Measurements from ENCODE around the gene SYVN1. TPM values are rescaled to one million over a fixed set of nuclear protein-coding genes. Genes with fewer than 3 reads are reported as not detected.
"Not testable (repeated sequence)": the region's sequence is repeated elsewhere in the genome, so short reads cannot be mapped to it uniquely, and the experiment has no call there.

The SYVN1 gene
- total and polyA plus RNA-seq, 2 donors (not counting 1 experiment from before 2014, with no cell fraction given), result 187 to 282 TPM

DNA sequence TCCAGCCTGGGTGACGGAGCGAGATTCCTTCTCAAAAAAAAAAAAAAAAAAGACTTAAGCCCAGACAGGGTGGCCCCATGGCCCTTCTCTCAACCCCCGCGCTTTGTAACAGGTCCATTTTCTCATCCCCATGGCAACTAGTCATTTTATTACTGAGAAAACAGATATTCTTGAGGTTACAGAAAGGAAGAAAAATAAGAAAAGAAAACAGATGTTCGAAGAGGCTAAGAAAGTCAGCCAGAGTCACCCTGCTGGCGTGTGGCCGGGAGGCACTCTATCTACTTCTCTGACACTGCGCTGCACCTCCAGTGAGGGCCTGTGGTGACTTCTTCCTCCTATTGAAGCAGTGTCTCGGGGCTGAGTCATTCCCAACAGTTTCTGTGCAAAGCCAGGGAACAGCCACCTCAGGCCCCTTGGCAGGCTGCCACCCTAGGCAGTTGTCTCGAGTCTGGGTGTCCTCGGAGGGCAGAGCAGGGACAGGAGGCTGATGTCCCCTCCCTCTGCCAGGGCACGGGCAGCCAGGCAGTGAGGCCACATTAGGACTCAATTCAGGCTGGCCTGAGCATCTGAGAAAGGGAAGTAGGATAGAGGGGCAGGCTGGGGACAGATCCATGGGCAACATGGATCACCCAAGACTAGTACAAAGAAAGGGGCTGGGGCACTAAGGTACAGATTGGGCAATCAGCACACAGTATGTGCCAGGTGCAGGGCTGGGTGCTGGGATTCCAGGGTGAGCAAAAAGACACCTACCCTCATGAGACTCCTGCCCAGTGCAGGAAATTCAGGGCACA, 16.4 kb upstream of the SYVN1 start:
- H3K9me3 ChIP-seq (ENCODE audit: control extremely low read depth in 1 of 3, control insufficient read depth in 2 of 3, insufficient read depth in 1 of 3, low read length in 2 of 3), result no peaks in the 10 kb centered on the region
- H4K20me1 ChIP-seq (ENCODE audit: control insufficient read depth, insufficient read depth, low read length, poor library complexity, severe bottlenecking), result no peaks in the 10 kb centered on the region
- H3K4me2 ChIP-seq (replicated peaks; ENCODE audit: low read depth, low read length, poor library complexity, severe bottlenecking), result no peak overlapping the region
- Mint-ChIP-seq H3K27ac (peak overlapping the region; percentile 15), H3K4me1 (peaks cover 35% of the 10 kb centered on the region), H3K9me3 (ENCODE audit: insufficient read depth) (no peaks in the 10 kb centered on the region), H3K27me3 (no peaks in the 10 kb centered on the region), H3K4me3 (peak overlapping the region; percentile 38)
- H3K27ac ChIP-seq (ENCODE audit: low read length in 2 of 2), result no peak overlapping the region
- peak overlapping the region; percentile 63 for H2AFZ ChIP-seq (ENCODE audit: insufficient read depth, low read depth, low read length, poor library complexity, severe bottlenecking)
- 35% methylated on average over 10 of the region's 12 CpGs for WGBS (ENCODE audit: insufficient coverage)
- no peaks in the 10 kb centered on the region for H3K27me3 ChIP-seq (replicated peaks in 1 of 4; ENCODE audit: control extremely low read depth in 1 of 4, control insufficient read depth in 3 of 4, insufficient read depth in 4 of 4, low read length in 3 of 4)
- DNase-seq, result peak; percentile 16
- H3K79me2 ChIP-seq (ENCODE audit: control insufficient read depth, insufficient read depth, low read length), result no peaks in the 10 kb centered on the region
- TF ChIP-seq, protein P1, sequence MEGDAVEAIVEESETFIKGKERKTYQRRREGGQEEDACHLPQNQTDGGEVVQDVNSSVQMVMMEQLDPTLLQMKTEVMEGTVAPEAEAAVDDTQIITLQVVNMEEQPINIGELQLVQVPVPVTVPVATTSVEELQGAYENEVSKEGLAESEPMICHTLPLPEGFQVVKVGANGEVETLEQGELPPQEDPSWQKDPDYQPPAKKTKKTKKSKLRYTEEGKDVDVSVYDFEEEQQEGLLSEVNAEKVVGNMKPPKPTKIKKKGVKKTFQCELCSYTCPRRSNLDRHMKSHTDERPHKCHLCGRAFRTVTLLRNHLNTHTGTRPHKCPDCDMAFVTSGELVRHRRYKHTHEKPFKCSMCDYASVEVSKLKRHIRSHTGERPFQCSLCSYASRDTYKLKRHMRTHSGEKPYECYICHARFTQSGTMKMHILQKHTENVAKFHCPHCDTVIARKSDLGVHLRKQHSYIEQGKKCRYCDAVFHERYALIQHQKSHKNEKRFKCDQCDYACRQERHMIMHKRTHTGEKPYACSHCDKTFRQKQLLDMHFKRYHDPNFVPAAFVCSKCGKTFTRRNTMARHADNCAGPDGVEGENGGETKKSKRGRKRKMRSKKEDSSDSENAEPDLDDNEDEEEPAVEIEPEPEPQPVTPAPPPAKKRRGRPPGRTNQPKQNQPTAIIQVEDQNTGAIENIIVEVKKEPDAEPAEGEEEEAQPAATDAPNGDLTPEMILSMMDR (IDR thresholded peaks at IDR 0.05), result no peak
- no peak for TF ChIP-seq EZH2 (IDR thresholded peaks at IDR 0.05; ENCODE audit: borderline replicate concordance, insufficient read depth, low read depth, low read length, poor library complexity, severe bottlenecking)
- no peak overlapping the region for H3K9ac ChIP-seq (ENCODE audit: low read length)
- ChIA-PET CTCF (interaction anchor here (0.7 to 1.1 kb wide), 2 partner anchors 10 to 16 kb away, joined by 3 read pairs; no protein-coding TSS in a partner anchor), POLR2A (no interaction called here)
- ATAC-seq (ENCODE audit: low read depth), result no peak
- H3K36me3 ChIP-seq (replicated peaks in 1 of 2; ENCODE audit: control extremely low read depth in 1 of 2, control insufficient read depth in 1 of 2, extremely low read depth in 1 of 2, insufficient read depth in 2 of 2, low read length in 1 of 2), result no peaks in the 10 kb centered on the region
- peaks cover 21 to 24% of the 10 kb centered on the region in 2 donors for H3K4me1 ChIP-seq (ENCODE audit: control insufficient read depth in 2 of 2, insufficient read depth in 2 of 2, low read length in 2 of 2)
- intact Hi-C loops (cut with micrococcal nuclease), result no loop called here
- H3K4me3 ChIP-seq (ENCODE audit: control extremely low read depth in 1 of 5, extremely low read depth in 1 of 5, insufficient read depth in 1 of 5, low read depth in 2 of 5, low read length in 4 of 5), result no peak overlapping the region

DNA sequence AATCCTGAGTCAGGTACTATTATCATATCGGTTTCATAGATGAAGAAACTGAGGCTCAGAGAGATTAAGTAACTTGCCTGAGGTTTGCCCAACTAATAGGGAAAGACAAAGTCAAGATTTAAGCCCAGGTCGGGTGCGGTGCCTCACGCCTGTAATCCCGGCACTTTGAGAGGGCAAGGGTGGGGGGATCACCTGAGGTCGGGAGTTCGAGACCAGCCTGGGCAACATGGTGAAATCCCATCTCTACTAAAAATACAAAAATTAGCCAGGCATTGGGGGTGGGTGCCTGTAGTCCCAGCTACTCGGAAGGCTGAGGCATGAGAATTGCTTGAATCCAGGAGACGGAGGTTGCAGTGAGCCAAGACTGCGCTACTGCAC, 15.8 kb upstream of the SYVN1 start:
- H3K27ac ChIP-seq (ENCODE audit: low read length in 2 of 2); H3K27me3 Mint-ChIP-seq; H3K4me2 ChIP-seq (replicated peaks; ENCODE audit: low read depth, low read length, poor library complexity, severe bottlenecking); H3K27me3 ChIP-seq (replicated peaks in 1 of 4; ENCODE audit: control extremely low read depth in 1 of 4, control insufficient read depth in 3 of 4, insufficient read depth in 4 of 4, low read length in 3 of 4); H3K9ac ChIP-seq (ENCODE audit: low read length); H3K9me3 ChIP-seq (ENCODE audit: control extremely low read depth in 1 of 3, control insufficient read depth in 2 of 3, insufficient read depth in 1 of 3, low read length in 2 of 3); H3K9me3 Mint-ChIP-seq (ENCODE audit: insufficient read depth); H3K79me2 ChIP-seq (ENCODE audit: control insufficient read depth, insufficient read depth, low read length); H3K4me3 Mint-ChIP-seq; ATAC-seq (ENCODE audit: low read depth); H4K20me1 ChIP-seq (ENCODE audit: control insufficient read depth, insufficient read depth, low read length, poor library complexity, severe bottlenecking); H3K27ac Mint-ChIP-seq; DNase-seq; intact Hi-C loops (cut with micrococcal nuclease); H2AFZ ChIP-seq (ENCODE audit: insufficient read depth, low read depth, low read length, poor library complexity, severe bottlenecking); H3K4me3 ChIP-seq (ENCODE audit: control extremely low read depth in 1 of 5, extremely low read depth in 1 of 5, insufficient read depth in 1 of 5, low read depth in 2 of 5, low read length in 4 of 5); POLR2A ChIA-PET; H3K36me3 ChIP-seq (replicated peaks in 1 of 2; ENCODE audit: control extremely low read depth in 1 of 2, control insufficient read depth in 1 of 2, extremely low read depth in 1 of 2, insufficient read depth in 2 of 2, low read length in 1 of 2): not testable (repeated sequence)
- 86% methylated on average over 3 of the region's 10 CpGs for WGBS (ENCODE audit: insufficient coverage)
- CTCF ChIA-PET, result interaction anchor here (0.7 kb wide), 1 partner anchor 15 kb away, joined by 3 read pairs; no protein-coding TSS in a partner anchor
- peaks cover 40% of the 10 kb centered on the region for H3K4me1 Mint-ChIP-seq
- peaks cover 23 to 27% of the 10 kb centered on the region in 2 donors for H3K4me1 ChIP-seq (ENCODE audit: control insufficient read depth in 2 of 2, insufficient read depth in 2 of 2, low read length in 2 of 2)
